Thyroid gland (tissue), 4 donors: Measurements from ENCODE around the gene DYTN. TPM values are rescaled to one million over a fixed set of nuclear protein-coding genes. Genes with fewer than 3 reads are reported as not detected.

Source experiments
- DNase-seq, 2 donors: peaks; one replicate each; pipeline ENCODE4 v3.0.0-alpha.2; 2019
- H3K27ac ChIP-seq, 3 donors: fragments of 200-600 bp; sonication (generic); 1 replicate in 2 of 3; 2 replicates in 1 of 3; pipeline ENCODE4 v1.5.1; 2016 to 2019; ENCODE audit warnings: mild to moderate bottlenecking in 1 of 3, moderate library complexity in 1 of 3
- H3K27me3 ChIP-seq: fragments of 200-600 bp; sonication (generic); one replicate; pipeline ENCODE4 v1.5.1; 2019
- H3K36me3 ChIP-seq, 2 donors: fragments of 200-600 bp; sonication (generic); one replicate each; pipeline ENCODE4 v1.5.1; 2016 to 2019
- H3K4me1 ChIP-seq, 2 donors: fragments of 200-600 bp; sonication (generic); one replicate each; pipeline ENCODE4 v1.5.1; 2017 to 2019
- H3K4me3 ChIP-seq, 3 donors: fragments of 200-600 bp; sonication (generic); replicated peaks in 1 of 3; 1 replicate in 2 of 3; 2 replicates in 1 of 3; pipeline ENCODE4 v1.5.1; 2016; ENCODE audit warnings: mild to moderate bottlenecking in 1 of 3
- H3K9me3 ChIP-seq: fragments of 200-600 bp; sonication (generic); one replicate; pipeline ENCODE4 v1.5.1; 2017
- POLR2A ChIP-seq, 2 donors: fragments of 450-650 bp; IDR thresholded peaks; one replicate each; pipeline ENCODE4 v1.6.1; 2017; ENCODE audit warnings: antibody characterized with exemption in 2 of 2, mild to moderate bottlenecking in 2 of 2, moderate library complexity in 1 of 2
- WGBS, 2 donors: methylation state at CpG; one replicate each; pipeline ENCODE4 v1.1.5; 2017; 5-methylcytosine and 5-hydroxymethylcytosine counted together
- intact Hi-C: fragments of 100-400 bp; cut with DNase I; formaldehyde crosslinking; loops from one replicate; pipeline ENCODE4 v1.15.1; 2023
- total RNA-seq, 4 donors: library from RNA; depleted of rRNA; stranded (reverse); fragments of >200 nt; gene quantifications; one replicate each; pipeline ENCODE4 v1.2.3, GENCODE V29; 2016
- TF ChIP-seq, protein P1 (sequence below), 6 experiments: fragments of 200-600 bp in 3 of 6; fragments of 450-650 bp in 3 of 6; sonication (generic) in 3 of 6; IDR thresholded peaks; one replicate each; pipeline ENCODE4 v1.5.1; 2016 to 2019; ENCODE audit warnings: antibody characterized with exemption in 6 of 6, mild to moderate bottlenecking in 2 of 6, inconsistent platforms in 1 of 6, moderate library complexity in 1 of 6

DYTN gene
- total RNA-seq, 4 donors from 2014 or later: not detected

DNA sequence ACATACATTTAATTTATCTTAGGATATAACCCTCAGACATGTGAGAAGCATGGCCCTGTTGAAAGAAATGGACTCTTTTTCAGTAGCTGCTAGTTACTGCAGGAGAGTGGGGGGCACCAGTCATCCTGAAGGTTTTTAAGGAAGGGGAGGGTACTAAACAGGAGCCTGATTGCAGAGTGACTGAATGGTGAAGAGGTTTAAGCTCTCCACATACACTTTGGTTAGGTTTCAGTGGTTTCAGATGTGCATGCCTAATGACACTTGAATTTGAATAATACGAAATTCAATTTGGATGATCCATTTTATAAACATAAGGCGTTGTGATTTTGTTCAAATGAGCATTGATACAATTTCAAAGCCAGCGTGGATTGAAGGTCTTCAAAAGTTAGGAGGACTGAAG, 86.9 kb downstream of the DYTN start:
- H3K4me3 ChIP-seq: no peak overlapping the region
- 51 to 88% methylated on average over 3 of the region's 3 CpGs for WGBS, 2 donors
- no peaks in the 10 kb centered on the region for H3K36me3 ChIP-seq
- intact Hi-C loops: no loop called here
- no peak for TF ChIP-seq POLR2A (IDR thresholded peaks at IDR 0.05)
- TF ChIP-seq, protein P1, sequence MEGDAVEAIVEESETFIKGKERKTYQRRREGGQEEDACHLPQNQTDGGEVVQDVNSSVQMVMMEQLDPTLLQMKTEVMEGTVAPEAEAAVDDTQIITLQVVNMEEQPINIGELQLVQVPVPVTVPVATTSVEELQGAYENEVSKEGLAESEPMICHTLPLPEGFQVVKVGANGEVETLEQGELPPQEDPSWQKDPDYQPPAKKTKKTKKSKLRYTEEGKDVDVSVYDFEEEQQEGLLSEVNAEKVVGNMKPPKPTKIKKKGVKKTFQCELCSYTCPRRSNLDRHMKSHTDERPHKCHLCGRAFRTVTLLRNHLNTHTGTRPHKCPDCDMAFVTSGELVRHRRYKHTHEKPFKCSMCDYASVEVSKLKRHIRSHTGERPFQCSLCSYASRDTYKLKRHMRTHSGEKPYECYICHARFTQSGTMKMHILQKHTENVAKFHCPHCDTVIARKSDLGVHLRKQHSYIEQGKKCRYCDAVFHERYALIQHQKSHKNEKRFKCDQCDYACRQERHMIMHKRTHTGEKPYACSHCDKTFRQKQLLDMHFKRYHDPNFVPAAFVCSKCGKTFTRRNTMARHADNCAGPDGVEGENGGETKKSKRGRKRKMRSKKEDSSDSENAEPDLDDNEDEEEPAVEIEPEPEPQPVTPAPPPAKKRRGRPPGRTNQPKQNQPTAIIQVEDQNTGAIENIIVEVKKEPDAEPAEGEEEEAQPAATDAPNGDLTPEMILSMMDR (IDR thresholded peaks at IDR 0.05): no peak
- no peaks in the 10 kb centered on the region for H3K9me3 ChIP-seq
- no peaks in the 10 kb centered on the region for H3K27me3 ChIP-seq
- H3K4me1 ChIP-seq: peaks cover 0 to 4% of the 10 kb centered on the region in 2 donors
- no peak overlapping the region for H3K27ac ChIP-seq
- no peak for DNase-seq

DNA sequence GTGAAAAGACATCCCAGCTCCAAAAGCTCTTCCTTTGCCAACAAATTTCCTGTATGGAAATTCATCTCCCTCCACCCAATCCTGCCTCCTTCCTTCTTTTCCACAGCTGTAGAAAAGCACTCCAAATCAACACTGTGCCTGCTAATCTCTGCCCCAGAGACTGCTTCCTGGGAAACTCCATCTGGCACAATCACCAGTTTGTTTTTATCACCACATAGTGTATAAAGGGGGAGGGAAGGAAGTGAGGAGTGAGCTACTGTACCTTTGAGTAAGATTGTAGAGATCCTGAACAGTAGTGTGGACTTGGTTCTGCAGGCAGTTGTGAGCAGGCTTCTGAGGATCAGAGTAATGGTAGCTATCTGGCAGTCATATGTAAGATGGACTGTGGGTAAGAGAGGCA, 90.6 kb downstream of the DYTN start:
- peaks cover 0 to 24% of the 10 kb centered on the region in 2 donors for H3K4me1 ChIP-seq
- H3K27ac ChIP-seq: no peak overlapping the region
- no peak for DNase-seq
- TF ChIP-seq POLR2A (IDR thresholded peaks at IDR 0.05): no peak
- TF ChIP-seq, protein P1 (IDR thresholded peaks at IDR 0.05): no peak
- intact Hi-C loops: no loop called here
- no peaks in the 10 kb centered on the region for H3K36me3 ChIP-seq
- H3K4me3 ChIP-seq: no peak overlapping the region
- no peaks in the 10 kb centered on the region for H3K9me3 ChIP-seq
- no peaks in the 10 kb centered on the region for H3K27me3 ChIP-seq

DNA sequence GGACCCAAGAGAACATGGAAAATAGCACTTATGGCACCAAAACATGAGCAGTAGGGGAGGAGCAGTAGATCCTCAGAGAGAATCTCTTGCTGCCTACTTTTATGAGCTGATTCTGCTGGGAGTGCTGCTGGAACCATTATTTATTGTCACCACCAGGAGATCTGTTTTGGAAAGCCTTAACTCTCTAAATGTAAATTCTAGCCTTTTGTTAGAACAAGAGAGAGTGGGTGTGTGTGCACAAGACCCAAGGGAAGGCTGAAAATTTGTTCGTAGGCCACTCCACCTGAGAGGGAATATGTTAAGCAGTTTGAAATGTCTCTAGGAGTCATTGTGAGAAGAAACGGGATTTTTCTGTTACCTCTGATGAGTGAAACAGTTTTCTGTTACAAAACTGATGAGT, 92.1 kb downstream of the DYTN start:
- intact Hi-C loops: no loop called here
- Histone ChIP-seq H3K27me3 (no peaks in the 10 kb centered on the region), H3K4me1 (peaks cover 0 to 24% of the 10 kb centered on the region in 2 donors), H3K4me3 (no peak overlapping the region), H3K27ac (no peak overlapping the region), H3K9me3 (no peaks in the 10 kb centered on the region), H3K36me3 (no peaks in the 10 kb centered on the region)
- WGBS, 2 donors: 69 to 71% methylated on average over 2 of the region's 2 CpGs
- no peak for DNase-seq
- TF ChIP-seq, protein P1 (IDR thresholded peaks at IDR 0.05): no peak
- TF ChIP-seq POLR2A (IDR thresholded peaks at IDR 0.05): no peak

DNA sequence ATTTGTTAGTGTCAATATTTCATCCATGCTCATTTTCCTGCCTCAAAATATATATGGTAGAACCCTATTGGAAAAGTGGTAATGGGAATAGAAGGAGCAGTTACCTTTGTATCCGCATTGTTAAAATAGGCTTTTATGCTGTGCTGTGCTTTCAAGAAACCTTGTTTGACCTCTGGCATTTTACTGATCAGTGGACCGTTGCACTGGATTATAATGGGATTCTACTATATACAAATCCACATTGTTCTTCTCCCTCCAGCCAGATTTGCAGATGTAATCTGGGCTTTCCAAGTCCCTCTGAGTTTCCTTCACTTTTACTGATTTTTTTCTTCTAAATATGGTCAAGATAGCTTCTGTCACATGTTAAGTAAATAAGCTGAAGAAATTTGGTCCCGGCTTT, 99.2 kb downstream of the DYTN start:
- no peaks in the 10 kb centered on the region for H3K36me3 ChIP-seq
- H3K9me3 ChIP-seq: no peaks in the 10 kb centered on the region
- 53 to 57% methylated on average over 3 of the region's 3 CpGs for WGBS, 2 donors
- no peak overlapping the region for H3K4me3 ChIP-seq
- H3K27ac ChIP-seq: no peak overlapping the region
- TF ChIP-seq, protein P1 (IDR thresholded peaks at IDR 0.05): no peak
- no peak for TF ChIP-seq POLR2A (IDR thresholded peaks at IDR 0.05)
- DNase-seq: no peak
- no peaks in the 10 kb centered on the region for H3K27me3 ChIP-seq
- intact Hi-C loops: no loop called here
- peaks cover 0 to 11% of the 10 kb centered on the region in 2 donors for H3K4me1 ChIP-seq

DNA sequence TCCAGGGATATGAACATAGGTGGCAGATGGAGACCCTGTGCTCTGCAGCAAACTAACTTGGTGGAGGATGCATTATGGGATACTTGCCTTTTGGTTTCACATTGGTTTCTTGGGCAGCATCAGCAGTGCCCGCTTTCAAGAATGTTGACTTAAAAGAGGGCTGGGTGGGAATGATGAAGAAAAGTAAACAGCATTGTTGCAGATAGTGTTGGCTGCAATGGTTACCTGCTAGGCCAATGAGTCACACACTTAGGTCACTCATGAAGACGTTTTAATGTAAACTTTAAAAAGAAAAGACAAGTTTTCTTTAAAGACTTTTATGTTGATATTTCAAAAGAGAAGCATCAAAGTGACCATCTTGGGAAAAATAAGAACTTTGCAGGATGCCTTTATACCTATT, 102.0 kb downstream of the DYTN start:
- no peak overlapping the region for H3K4me3 ChIP-seq
- no peak for DNase-seq
- H3K4me1 ChIP-seq: no peaks in the 10 kb centered on the region
- no peaks in the 10 kb centered on the region for H3K36me3 ChIP-seq
- WGBS, 2 donors: 78 to 88% methylated on average over 2 of the region's 2 CpGs
- intact Hi-C loops: no loop called here
- H3K27ac ChIP-seq: no peak overlapping the region
- no peaks in the 10 kb centered on the region for H3K9me3 ChIP-seq
- no peak for TF ChIP-seq POLR2A (IDR thresholded peaks at IDR 0.05)
- TF ChIP-seq, protein P1 (IDR thresholded peaks at IDR 0.05): no peak
- H3K27me3 ChIP-seq: no peaks in the 10 kb centered on the region
